ENCODE results near the gene CATSPERZ. TPM values are rescaled to one million over a fixed set of nuclear protein-coding genes. Genes with fewer than 3 reads are reported as not detected.
A peak's percentile ranks its signal among the peaks of the same experiment; 100 is the strongest.

The CATSPERZ gene
- total RNA-seq, 1 donor from 2014 or later: not detected

GRCh38 chr11:64341429-64341828, 41.3 kb downstream of the CATSPERZ start:
- ATAC-seq (no peak), DNase-seq (no peak)
- H3K27ac ChIP-seq: peak overlapping the region; percentile 11
- no peaks in the 10 kb centered on the region for H3K27me3 ChIP-seq (ENCODE audit: low read depth)
- no peak for TF ChIP-seq CTCF (IDR thresholded peaks at IDR 0.05)
- intact Hi-C loops (cut with DNase I): no loop called here
- H3K4me3 ChIP-seq: no peak overlapping the region
- no peaks in the 10 kb centered on the region for H3K9me3 ChIP-seq
- peaks cover 31% of the 10 kb centered on the region for H3K4me1 ChIP-seq
- peaks cover 15% of the 10 kb centered on the region for H3K36me3 ChIP-seq

- peak; percentile 93 to 95 for ATAC-seq
- Histone ChIP-seq H3K4me1 (peaks cover 31% of the 10 kb centered on the region), H3K27ac (peak overlapping the region; percentile 76), H3K4me3 (peak overlapping the region; percentile 47), H3K36me3 (peaks cover 15% of the 10 kb centered on the region), H3K27me3 (ENCODE audit: low read depth) (no peaks in the 10 kb centered on the region), H3K9me3 (no peaks in the 10 kb centered on the region)
- TF ChIP-seq CTCF (IDR thresholded peaks at IDR 0.05): peak; percentile 47
- peak; percentile 94 for DNase-seq
- intact Hi-C loops (cut with DNase I): no loop called here
These were observed 42.0 kb downstream of the CATSPERZ start for GRCh38 chr11:64341851-64342791.

GRCh38 chr11:64342869-64343745, 42.9 kb downstream of the CATSPERZ start:
- no peak overlapping the region for H3K27ac ChIP-seq
- TF ChIP-seq CTCF (IDR thresholded peaks at IDR 0.05): no peak
- H3K36me3 ChIP-seq: peaks cover 15% of the 10 kb centered on the region
- no peaks in the 10 kb centered on the region for H3K9me3 ChIP-seq
- H3K27me3 ChIP-seq (ENCODE audit: low read depth): no peaks in the 10 kb centered on the region
- DNase-seq: no peak
- peaks cover 31% of the 10 kb centered on the region for H3K4me1 ChIP-seq
- peak overlapping the region; percentile 47 for H3K4me3 ChIP-seq
- no peak for ATAC-seq
- intact Hi-C loops (cut with DNase I): no loop called here

GRCh38 chr11:64343767-64344559, 43.8 kb downstream of the CATSPERZ start:
- intact Hi-C loops (cut with DNase I): no loop called here
- no peak for ATAC-seq

More at GRCh38 chr11:64343767-64344559, 43.8 kb downstream of the CATSPERZ start:
- H3K9me3 ChIP-seq: no peaks in the 10 kb centered on the region
- no peak for DNase-seq
- no peak overlapping the region for H3K4me3 ChIP-seq
- peaks cover 15% of the 10 kb centered on the region for H3K36me3 ChIP-seq
- peaks cover 31% of the 10 kb centered on the region for H3K4me1 ChIP-seq
- no peak overlapping the region for H3K27ac ChIP-seq
- TF ChIP-seq CTCF (IDR thresholded peaks at IDR 0.05): peak; percentile 18
- H3K27me3 ChIP-seq (ENCODE audit: low read depth): no peaks in the 10 kb centered on the region
